Measurements from ENCODE around the gene SESTD1.

DNA sequence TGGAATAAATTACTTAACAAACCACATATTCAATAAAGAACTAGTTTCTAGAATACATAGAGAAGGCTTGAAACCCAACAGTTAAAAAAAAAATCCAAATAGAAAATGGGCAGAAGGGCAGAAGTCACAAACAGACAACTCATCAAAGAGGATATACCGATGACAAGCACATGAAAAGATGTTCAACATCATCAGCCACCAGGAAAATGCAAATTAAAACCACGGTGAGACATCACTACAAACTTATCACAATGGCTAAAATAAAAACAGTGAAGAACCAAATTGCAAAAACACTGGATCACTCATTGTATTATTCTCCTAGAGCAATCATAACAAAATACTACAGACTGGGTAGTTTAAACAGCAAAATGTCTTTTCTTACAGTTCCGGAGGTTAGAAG is 14.5 kb downstream of the SESTD1 start:
- TF ChIP-seq POLR2AphosphoS5 (IDR thresholded peaks at IDR 0.05) (no peak), POLR2A (IDR thresholded peaks at IDR 0.05) (no peak), EP300 (IDR thresholded peaks at IDR 0.05) (no peak)
- TF ChIP-seq, protein P1, sequence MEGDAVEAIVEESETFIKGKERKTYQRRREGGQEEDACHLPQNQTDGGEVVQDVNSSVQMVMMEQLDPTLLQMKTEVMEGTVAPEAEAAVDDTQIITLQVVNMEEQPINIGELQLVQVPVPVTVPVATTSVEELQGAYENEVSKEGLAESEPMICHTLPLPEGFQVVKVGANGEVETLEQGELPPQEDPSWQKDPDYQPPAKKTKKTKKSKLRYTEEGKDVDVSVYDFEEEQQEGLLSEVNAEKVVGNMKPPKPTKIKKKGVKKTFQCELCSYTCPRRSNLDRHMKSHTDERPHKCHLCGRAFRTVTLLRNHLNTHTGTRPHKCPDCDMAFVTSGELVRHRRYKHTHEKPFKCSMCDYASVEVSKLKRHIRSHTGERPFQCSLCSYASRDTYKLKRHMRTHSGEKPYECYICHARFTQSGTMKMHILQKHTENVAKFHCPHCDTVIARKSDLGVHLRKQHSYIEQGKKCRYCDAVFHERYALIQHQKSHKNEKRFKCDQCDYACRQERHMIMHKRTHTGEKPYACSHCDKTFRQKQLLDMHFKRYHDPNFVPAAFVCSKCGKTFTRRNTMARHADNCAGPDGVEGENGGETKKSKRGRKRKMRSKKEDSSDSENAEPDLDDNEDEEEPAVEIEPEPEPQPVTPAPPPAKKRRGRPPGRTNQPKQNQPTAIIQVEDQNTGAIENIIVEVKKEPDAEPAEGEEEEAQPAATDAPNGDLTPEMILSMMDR (IDR thresholded peaks at IDR 0.05): no peak
